HG03108 (cell line): ENCODE results near the gene PHLDB2.

ENCODE experiments used
- ATAC-seq: cut with Tn5 transposase; IDR thresholded peaks from one replicate; pipeline ENCODE4 v1.9.1; 2021; ENCODE audit warnings: moderate library complexity; ENCODE audit not compliant: unreplicated experiment

Gene PHLDB2

DNA sequence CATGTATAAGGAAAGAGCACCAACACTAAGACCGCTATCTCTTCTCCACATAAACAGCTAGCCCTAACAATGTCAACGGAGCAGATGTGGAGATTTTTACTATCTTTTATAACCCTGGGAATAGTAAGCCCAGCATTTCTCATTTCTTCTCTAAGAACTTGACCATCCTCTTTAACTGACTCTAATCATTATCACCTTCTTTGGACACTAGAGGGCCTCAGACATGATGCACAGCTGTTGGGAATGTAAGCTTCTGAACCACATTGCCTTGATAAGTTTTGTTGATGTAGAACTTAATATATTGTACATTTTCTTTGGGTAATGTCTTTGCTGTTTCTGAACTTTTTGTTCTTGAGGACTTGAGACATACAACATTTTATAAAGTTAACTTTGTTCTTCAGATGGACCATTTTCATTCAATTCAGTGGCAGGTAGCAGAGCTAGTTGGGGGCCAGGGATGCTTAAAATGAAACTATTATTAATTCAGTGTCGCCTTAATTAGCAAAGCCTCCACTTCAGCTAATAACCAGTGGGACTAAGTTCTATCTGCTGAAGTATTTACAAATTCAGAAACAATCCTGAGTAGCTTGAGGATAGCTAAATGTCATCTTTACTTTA lies 130.1 kb downstream of the PHLDB2 start:
- peak; percentile 83 for ATAC-seq

DNA sequence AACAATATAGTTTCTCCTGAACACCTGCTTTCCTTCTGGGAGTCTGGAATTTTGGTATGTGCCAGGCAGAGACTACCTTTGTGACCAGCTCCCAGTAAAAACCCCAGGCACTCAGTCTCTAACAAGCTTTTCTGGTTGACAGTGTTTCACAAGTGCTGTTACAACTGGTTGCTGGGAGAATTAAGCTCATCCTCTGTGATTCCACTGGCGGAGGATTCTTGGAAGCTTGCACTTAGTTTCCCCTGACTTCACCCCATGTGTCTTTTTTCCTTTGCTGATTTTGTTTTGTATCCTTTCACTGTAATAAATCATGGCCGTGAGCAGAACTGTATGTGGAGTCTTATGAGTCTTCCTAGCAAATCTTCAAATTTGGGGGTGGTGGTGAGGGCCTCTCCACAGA lies 134.0 kb downstream of the PHLDB2 start:
- ATAC-seq: no peak

DNA sequence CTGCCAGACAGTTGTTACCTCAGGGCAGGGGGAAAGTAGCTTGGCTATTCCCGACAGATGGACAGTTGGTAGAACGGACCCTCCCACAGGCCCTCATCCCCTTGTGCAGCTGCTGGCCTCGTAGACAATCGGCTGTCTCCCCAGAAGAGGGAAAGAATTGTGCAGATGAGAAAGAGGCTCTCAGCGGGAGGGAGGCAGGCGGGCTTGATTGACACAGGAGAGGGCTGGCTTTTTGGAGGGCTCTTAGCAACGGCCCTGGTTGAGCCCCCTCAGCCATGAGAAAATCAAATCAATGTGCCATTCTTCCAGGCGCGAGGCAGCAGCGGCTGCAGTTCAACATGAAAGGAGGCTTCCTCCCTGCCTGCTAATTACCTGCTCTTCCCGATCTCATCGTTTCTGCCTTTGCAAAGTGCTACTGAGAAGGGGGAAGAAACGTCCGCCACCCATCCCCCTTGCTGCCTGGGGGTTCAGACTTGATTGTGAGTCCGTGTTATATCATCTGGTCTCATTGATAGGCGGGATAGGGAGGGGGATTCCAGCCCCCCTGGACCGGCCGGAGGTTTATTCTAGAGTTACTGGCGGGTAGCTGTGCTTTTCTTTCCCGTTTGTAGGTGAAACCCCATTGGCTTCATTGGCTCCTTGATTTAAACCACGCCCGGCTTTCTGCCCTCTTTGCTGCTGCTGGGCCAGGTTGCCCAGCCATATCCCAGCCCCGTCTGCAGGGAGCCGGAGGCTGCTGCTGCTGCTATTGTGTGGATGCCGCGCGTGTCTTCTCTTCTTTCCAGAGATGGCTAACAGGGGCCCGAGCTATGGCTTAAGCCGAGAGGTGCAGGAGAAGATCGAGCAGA lies 139.8 kb downstream of the PHLDB2 start, which contains the start of gene TAGLN3:
TSS of gene TAGLN3 (plus strand) at position 287 of the 848 bp plus-strand sequence. CDS start at position 788, 501 bp downstream.
- no peak for ATAC-seq

DNA sequence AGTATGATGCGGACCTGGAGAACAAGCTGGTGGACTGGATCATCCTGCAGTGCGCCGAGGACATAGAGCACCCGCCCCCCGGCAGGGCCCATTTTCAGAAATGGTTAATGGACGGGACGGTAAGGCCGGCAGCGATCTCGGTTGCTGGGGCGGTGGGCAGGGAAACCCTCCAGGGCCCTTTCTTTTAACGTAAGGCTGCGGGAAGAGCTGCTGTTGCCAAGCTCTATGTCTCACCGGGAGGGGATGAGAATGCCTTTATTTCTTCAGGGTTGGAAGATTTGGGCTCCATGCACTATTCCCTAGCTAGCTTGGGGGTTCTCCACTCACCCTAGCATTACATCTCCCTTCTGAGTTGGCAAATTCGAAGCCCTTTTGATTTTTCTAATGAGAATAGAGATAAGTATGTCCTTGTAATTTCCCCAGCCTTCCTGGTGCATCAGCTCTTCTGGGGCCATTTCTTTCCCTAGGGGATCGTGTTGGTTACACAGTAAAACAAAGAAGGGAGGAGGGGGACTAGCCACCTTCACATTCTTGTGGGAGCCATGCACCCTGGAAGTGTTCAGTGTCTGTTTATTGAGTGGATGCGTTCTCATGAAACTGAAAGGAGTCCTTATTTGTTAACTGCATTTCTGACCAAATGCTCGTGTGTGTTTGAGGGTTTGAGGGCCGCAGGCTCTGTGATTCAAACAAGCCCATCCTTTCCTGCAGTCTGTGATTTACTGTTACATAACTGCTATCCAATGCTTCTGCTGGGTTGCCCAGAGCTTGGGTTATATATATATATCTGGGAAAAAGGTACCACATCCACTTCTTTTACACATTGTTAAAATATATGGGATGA lies 140.6 kb downstream of the PHLDB2 start:
- no peak for ATAC-seq

DNA sequence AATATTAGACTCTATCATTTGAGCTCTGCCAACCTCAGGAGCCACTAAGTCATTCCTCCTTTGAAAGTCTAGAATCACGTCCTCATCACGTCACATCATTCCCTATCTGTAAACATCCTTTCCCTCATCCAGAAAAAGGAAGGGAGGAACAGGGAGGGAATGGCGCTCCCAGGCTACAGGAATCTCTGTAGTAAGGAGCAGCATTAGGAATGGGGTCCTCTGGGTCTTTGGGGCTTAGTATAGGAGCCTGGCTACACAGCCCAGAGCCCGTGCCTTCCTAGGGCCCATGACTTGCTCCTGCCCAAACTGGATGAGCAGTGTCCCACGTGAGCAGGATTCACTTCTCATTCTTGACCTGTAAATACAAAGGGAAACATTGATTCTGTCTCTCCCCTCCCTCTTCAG lies 141.3 kb downstream of the PHLDB2 start:
- no peak for ATAC-seq

DNA sequence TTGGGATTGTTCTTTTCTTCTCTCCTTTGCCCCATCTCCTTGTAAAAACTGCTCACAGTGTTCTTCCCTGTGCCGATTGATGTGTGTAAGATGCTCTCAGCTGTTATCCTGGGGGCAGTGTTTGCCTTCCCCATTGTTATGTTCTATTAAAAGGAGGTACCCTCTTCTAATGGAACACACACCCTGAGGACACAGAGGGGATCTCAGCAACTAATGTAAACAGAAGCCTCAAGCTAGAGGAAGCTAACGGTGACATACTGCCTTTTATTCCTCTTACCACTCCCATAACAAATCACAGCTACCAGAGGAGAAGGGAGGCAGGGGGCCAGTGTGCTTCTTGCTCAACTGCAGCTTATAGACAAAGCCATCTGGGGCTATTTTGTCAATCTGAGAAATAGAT lies 141.9 kb downstream of the PHLDB2 start:
- ATAC-seq: no peak

DNA sequence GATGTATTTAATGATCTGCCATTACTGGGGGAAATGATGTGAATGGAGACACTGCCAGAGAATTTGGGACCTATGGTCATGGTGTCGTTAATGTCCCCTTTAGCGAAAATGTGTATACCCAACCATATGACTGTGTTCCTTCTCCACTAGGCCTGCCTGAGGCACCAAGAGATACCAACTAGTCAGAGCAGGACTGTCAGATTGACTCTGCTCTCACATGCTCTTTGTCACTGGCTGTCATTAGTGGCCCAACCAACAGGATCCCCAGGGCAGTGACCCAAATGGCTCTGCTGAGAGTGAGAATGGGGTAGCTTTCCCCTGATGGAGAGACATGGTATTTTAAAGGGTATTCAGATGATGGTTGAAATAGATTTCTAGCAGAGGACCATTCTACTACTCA lies 142.5 kb downstream of the PHLDB2 start:
- ATAC-seq: no peak

DNA sequence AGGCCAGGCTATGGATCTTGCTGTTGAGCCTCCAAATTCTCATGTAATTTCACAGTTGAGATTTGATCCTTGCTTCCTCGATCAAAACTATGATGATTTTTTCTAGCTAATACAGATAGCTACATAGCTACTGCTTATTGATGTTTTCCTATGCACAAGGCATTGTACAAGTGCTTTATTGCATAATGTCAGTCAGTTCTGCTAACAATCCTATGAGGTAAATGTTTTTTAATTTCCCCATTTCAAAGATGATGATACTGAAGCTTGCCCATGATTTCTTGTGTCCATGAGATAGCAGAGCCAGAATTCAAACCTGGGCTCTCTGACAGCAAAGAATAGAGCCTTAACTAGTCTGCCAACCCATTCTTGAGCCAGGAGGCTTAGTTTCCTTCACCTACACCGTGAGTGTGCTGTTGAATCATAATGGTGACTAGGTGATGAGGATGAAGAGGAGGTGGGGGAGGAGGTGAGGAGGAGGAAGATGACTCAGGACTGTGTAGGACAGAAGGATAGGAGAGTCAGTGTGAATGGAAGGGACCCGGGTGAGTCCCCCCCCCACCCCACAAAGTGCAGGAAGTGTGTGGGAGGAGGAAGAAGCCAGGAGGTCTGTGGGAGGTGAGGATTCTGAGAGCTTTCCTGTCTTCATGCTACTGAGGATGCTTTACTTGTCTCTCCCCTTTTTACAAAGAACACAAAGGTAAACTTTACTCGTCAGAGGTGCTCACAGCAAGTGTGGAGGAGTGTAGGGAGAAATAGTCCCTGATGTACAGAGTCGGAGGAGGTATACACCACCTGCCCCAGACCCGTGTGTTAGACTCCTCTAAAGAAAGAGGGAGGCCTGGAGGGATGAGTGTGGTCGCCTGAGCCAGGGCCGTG lies 143.3 kb downstream of the PHLDB2 start:
- ATAC-seq: no peak

DNA sequence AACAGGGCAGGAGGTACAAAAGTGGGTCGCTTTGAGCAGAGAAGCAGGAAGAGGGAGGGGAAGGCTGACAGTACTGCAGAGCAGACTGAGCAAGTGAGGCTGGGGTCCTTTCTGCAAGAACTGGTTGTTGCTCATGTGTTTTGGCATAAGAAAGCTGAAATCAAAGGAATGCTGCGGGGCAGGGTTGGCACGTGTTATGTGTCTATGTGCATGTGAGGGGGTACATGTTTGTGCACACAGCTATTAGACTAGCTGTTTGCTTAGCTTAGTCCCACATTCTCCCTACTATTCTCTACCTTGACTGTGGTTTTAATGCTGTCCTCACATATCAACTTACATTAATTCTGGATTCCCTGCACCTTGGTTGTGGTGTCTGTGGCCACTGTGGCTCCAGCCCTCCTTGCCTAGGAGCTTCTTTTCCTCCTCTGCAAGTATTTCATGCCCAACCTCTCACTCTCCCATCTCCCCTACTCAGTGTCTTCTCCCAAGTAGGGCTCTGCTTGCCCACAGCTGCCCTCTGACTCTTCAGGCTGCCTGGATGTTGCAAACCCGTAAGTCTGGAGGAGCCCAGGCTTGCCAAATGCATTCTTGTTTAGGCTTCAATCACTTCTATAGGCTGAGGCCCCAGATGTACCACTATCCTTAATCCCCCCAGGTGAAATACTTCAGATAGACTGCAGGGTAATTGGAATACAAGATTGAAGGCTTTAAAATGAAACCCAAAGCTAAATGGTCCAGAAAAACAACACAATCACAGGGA lies 144.4 kb downstream of the PHLDB2 start:
- no peak for ATAC-seq

DNA sequence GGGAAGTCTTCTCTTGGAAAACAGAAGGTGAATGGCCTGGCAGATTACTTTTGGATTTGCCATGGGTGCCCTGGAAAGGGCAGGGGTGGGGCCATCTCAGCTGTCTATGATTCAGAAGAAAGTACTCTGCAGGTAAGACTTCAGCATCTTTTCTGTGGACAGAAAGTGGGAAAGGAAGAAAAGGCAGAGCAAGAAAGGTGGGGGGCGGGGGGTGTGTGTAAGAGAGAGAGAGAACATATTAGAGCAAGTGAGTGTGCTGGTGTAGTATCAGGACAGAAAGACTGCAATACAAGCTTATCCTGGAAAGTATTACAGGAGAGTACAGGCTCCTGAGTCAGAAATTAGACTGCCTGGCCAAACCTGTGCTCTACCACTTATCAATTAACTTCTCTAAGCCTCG lies 145.1 kb downstream of the PHLDB2 start:
- ATAC-seq: no peak

DNA sequence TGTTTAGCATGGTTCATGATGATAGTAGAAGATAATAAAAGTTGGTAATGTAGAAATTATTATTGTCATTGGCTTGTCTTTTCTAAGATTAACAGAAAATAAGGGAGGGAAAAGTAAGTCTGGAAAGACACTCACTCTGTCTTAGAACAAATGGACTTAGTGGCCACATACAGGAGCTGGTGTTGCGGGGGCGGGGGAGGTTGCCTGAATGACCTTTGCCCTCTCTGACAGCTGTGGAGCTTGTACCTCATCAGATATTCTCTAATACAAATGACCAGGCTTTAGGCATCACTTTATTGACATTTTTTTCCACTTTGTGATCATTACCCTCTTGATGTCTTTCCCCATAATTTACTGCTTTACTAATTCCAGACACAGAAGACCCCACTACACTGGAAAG lies 145.6 kb downstream of the PHLDB2 start:
- no peak for ATAC-seq

DNA sequence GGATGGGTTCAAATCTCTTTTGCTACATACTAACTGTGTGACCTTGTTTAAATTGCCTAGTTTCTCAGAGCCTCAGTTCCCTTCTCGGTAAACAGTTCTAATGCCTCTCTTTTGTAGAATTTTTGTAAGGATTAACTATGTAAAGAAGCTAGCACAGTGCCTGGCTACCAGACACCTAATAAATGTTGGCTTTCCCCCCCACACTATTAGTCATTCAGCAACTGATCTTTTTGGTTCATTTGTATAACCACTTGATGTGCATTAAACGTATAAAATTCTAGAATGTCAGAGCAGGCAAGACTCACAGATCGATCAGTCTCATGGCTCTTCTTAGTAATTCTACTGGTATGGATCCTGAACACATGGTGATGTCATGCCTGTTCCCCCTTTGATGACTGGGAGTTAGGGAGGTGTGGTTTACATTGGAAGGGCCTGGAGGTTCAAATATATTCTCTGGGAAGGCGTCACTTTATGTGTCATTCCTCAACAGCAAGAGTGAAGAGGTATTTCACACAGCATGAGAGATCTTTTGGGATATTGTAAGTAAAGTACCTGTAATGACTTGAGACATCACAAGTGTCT lies 146.1 kb downstream of the PHLDB2 start:
- no peak for ATAC-seq

DNA sequence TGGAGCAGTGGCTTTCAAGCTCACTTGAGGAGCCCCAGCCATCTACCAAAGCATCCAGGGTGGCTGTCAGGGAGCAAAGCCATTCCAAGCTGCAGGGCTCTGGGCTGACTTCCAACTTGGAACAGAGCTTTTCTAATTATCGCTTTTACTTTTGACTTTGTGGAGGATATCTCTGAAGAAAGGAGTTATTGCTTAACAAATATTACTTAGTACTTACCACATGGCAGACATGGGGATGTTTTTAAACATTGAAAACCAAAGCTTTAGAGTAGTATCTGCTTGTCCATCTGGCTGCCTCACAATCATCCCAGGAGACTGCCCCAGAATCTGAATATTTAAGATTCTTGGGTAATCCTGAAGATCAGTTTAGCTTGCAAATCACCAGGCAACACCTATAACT lies 148.6 kb downstream of the PHLDB2 start:
- ATAC-seq: no peak

DNA sequence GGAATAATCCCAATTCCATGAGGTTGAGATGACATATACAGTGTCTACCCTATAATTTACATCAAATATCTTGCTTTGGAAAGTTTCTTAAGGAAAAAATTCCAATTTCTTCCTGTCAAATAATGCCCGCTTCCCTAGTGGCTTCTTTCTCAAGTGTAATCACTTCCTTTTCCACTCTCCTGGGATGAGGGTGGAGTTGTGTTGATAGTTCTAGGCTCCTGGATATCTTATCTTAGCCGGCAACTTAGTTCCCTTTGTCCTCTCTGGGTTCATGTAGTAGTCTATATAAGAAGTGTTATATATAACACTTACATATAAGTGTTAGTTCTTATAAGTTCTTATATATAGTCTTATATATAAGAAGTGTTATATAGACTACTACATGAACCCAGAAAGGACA lies 150.6 kb downstream of the PHLDB2 start:
- ATAC-seq: no peak

DNA sequence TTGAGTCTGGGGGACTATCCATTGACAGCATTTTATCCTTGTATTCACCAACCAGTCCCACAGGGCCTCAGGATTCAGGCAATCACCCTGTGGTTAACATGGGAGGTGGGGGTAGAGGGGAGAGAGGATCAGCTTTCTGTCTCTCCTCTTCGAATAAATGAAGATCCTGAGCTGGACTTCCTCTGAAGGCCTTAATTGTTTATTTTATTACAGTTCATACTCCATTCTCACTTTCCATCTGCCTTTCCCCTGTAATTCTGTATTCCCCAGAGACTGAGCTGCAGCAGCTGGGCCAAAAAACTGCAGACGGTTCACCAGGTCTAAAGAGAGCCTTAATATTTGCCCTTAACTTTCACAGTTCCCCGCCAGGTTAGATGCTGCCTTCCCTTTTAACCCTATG lies 151.6 kb downstream of the PHLDB2 start:
- ATAC-seq: no peak

DNA sequence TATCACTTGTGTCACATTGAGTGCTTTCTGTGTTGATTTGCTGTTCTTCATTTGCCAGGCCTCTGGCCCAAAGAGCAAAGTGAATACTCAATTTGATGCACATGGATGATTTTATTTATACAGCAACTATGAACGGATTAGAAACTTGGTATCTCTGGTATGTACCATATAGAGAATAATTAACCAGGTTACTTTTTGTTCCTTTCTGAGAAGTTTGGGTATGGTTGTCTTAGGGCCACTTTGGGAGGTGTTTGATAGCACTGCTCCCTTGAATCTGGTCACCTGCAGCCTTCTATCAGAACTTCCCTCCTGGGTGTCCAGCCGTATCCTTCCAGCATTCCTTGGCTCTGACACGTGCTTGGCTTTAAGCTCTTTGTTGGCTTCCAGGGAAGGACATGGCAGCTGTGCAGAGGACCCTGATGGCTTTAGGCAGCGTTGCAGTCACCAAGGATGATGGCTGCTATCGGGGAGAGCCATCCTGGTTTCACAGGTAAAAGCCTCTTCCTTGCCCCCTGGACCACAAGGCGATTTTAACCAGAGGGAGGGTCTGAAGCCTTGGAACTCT lies 152.4 kb downstream of the PHLDB2 start:
- ATAC-seq: no peak

DNA sequence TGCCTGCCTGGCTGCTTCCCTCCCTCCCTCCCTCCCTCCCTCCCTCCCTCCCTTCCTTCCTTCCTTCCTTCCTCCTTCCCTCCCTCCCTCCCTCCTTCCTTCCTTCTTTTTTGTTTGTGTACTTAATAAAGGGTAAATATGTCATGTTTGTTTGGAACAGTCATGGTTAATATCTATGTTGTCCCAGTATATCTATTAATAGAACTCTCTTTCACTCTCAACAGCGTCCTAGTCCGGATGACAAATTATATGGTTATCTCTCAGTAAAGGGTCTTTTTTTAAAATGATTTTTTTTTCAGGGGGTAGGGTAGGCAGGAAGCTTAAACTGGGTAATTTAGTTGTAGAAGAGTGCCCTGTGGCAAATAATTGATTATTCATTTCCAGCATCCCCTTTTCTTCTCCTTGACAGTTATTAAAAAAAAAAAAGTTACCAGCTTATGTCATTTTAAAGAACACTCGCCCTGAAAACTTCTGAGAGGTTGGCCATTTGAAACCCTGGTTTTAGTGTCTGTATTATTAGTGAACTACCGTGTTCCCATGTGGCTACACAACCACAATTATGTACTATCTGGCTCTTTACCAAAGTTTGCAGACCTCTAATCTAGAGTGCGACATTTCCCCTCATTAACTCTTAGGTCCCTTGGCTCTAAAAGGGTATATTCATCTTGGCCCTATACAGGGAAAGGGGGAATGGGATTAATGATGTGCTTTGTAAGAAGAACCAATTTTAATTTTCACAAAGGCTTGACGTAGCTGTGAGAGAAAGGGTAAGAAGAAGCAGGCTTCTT lies 153.3 kb downstream of the PHLDB2 start:
- ATAC-seq: no peak

DNA sequence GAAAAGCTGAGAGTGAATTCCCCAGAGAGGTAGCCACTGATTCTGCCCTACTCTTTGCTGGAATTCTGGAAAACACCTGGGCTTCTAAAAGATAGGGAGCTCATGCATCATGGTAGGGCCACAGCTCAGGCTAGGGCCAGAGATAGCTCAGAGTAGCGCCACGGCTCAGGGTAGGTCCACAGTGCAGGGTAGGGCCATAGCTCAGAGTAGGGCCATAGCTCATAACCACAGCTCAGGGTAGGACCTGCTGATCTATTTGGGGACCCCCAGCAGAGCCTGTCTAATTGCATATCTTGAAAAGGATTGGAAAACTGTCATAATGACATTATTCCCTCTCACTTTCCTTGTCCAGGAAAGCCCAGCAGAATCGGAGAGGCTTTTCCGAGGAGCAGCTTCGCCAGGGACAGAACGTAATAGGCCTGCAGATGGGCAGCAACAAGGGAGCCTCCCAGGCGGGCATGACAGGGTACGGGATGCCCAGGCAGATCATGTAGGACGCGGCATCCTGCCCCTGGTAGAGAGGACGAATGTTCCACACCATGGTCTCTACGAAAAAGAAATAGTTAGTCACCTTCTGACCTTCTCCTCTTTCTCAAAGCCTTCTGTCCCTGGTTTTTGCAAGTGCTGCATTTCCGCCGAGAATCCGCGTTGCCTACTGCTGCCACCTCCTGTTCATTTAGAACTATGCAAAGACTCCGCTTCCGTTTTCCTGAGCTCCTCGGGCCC lies 154.2 kb downstream of the PHLDB2 start:
- ATAC-seq: peak; percentile 73
